Suprapubic skin (tissue), 4 donors: Measurements from ENCODE around the gene DISP3. TPM values are rescaled to one million over a fixed set of nuclear protein-coding genes. Genes with fewer than 3 reads are reported as not detected.

Experiments
- DNase-seq, 2 donors: peaks; one replicate each; pipeline ENCODE4 v3.0.0-alpha.2; 2019; ENCODE audit warnings: low spot score in 2 of 2
- H3K27ac ChIP-seq: fragments of 200-600 bp; sonication (generic); one replicate; pipeline ENCODE4 v1.5.1; 2019
- H3K27me3 ChIP-seq: fragments of 200-600 bp; sonication (generic); one replicate; pipeline ENCODE4 v1.5.1; 2019
- H3K36me3 ChIP-seq: fragments of 200-600 bp; sonication (generic); one replicate; pipeline ENCODE4 v1.5.1; 2019
- H3K4me1 ChIP-seq: fragments of 200-600 bp; sonication (generic); one replicate; pipeline ENCODE4 v1.5.1; 2019
- H3K4me3 ChIP-seq: fragments of 200-600 bp; sonication (generic); one replicate; pipeline ENCODE4 v1.5.1; 2019; ENCODE audit warnings: mild to moderate bottlenecking
- H3K9me3 ChIP-seq: fragments of 200-600 bp; sonication (generic); one replicate; pipeline ENCODE4 v1.5.1; 2019
- EP300 ChIP-seq: sonication (generic); formaldehyde crosslinking; IDR thresholded peaks from one replicate; pipeline ENCODE4 v1.6.1; 2017; ENCODE audit warnings: antibody characterized with exemption
- POLR2A ChIP-seq, 2 donors: fragments of 450-650 bp; IDR thresholded peaks; one replicate each; pipeline ENCODE4 v1.6.1; 2017; ENCODE audit warnings: antibody characterized with exemption in 2 of 2, mild to moderate bottlenecking in 2 of 2, moderate library complexity in 2 of 2
- POLR2AphosphoS5 ChIP-seq, 3 donors: sonication (generic); formaldehyde crosslinking; IDR thresholded peaks; one replicate each; pipeline ENCODE4 v1.6.1; 2017; ENCODE audit warnings: antibody characterized with exemption in 3 of 3
- WGBS: methylation state at CpG from one replicate; pipeline ENCODE4 v1.1.5; 2018; 5-methylcytosine and 5-hydroxymethylcytosine counted together
- total RNA-seq, 4 donors: library from RNA; depleted of rRNA; stranded (reverse); fragments of >200 nt; gene quantifications; one replicate each; pipeline ENCODE4 v1.1.0, GENCODE V29; 2016
- TF ChIP-seq, protein P1 (sequence below), 2 donors: fragments of 200-600 bp in 1 of 2; fragments of 450-650 bp in 1 of 2; sonication (generic) in 1 of 2; IDR thresholded peaks; one replicate each; pipeline ENCODE4 v1.5.1; 2016 to 2019; ENCODE audit warnings: antibody characterized with exemption in 2 of 2, mild to moderate bottlenecking in 1 of 2, moderate library complexity in 1 of 2

Gene DISP3
- total RNA-seq, 4 donors from 2014 or later, result not detected

DNA sequence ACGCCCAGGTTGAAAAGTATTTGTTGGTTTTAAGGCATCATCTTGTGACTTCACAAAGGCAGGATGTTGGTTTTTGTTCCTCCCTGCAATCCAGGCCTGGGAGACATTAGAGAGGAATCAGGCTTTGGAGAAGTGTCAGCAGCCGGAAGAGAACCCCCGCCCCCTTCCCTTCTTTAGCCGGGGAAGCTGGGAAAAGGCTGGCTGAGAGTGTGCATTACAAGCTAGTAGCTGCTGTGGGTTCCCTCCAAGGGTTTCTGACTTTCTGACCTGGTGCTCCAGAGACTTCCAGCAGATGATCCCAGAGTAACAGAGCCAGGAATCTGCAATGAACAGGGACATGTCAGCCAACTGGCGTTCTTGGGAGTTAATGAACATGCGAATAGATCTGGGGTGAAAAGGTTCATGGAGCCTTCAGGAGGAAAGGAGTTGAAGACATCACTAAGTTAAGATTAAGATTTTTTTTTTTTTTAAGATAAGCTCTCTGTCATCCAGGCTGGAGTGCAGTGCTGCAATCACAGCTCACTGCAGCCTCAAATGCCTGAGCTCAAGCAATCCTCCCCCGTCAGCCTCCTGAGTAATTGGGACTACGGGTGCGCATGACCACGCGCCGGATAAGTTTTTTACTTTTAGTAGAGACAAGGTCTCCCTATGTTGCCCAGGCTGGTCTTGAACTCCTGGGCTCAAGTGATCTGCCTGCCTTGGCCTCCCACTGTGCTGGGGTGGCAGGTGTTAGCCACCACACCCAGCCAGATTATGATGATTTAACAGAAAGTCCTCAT, 7.5 kb downstream of the DISP3 start:
- DNase-seq, result no peak
- TF ChIP-seq, protein P1, sequence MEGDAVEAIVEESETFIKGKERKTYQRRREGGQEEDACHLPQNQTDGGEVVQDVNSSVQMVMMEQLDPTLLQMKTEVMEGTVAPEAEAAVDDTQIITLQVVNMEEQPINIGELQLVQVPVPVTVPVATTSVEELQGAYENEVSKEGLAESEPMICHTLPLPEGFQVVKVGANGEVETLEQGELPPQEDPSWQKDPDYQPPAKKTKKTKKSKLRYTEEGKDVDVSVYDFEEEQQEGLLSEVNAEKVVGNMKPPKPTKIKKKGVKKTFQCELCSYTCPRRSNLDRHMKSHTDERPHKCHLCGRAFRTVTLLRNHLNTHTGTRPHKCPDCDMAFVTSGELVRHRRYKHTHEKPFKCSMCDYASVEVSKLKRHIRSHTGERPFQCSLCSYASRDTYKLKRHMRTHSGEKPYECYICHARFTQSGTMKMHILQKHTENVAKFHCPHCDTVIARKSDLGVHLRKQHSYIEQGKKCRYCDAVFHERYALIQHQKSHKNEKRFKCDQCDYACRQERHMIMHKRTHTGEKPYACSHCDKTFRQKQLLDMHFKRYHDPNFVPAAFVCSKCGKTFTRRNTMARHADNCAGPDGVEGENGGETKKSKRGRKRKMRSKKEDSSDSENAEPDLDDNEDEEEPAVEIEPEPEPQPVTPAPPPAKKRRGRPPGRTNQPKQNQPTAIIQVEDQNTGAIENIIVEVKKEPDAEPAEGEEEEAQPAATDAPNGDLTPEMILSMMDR (IDR thresholded peaks at IDR 0.05), result no peak
- TF ChIP-seq EP300, result no peak
- TF ChIP-seq POLR2A (IDR thresholded peaks at IDR 0.05), result no peak
- TF ChIP-seq POLR2AphosphoS5 (IDR thresholded peaks at IDR 0.05), result no peak
- H3K36me3 ChIP-seq, result no peaks in the 10 kb centered on the region
- H3K27me3 ChIP-seq, result peaks cover 93% of the 10 kb centered on the region
- no peaks in the 10 kb centered on the region for H3K4me1 ChIP-seq
- 65% methylated on average over 12 of the region's 12 CpGs for WGBS
- no peak overlapping the region for H3K27ac ChIP-seq
- no peak overlapping the region for H3K4me3 ChIP-seq
- H3K9me3 ChIP-seq, result no peaks in the 10 kb centered on the region

DNA sequence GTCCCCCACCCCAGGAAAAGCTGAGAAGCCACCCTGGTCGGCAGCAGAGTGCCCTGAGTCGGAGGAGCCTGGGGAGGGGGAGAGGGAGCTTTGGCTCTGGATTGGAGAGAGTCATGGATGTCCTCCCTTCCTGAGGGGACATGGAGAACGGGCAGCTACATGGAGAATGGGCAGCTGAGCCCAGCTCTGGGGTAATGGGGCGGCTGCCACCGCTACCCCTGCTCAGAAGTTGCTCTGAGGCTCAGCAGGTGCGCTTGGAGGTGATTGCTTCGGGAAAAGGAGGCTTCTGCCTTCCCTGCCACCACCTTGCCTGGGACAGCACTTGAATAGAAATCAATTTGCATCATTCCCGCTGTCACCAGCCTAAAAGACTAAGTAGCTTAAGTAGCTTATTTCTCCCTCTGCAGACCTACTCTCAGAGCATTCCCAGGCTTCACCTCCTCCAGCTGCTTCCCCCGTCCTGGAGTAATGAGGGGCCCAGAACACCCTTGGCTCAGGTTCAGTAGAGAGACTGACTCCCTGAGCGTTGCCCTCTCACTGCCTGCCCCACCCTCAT, 8.3 kb downstream of the DISP3 start:
- no peak overlapping the region for H3K27ac ChIP-seq
- no peaks in the 10 kb centered on the region for H3K4me1 ChIP-seq
- H3K9me3 ChIP-seq, result no peaks in the 10 kb centered on the region
- WGBS, result 60% methylated on average over 7 of the region's 10 CpGs
- peak in 1 of 2 donors; percentile 20 for DNase-seq
- TF ChIP-seq POLR2AphosphoS5 (IDR thresholded peaks at IDR 0.05) (no peak), POLR2A (IDR thresholded peaks at IDR 0.05) (no peak)
- no peak overlapping the region for H3K4me3 ChIP-seq
- no peaks in the 10 kb centered on the region for H3K36me3 ChIP-seq
- peaks cover 84% of the 10 kb centered on the region for H3K27me3 ChIP-seq

DNA sequence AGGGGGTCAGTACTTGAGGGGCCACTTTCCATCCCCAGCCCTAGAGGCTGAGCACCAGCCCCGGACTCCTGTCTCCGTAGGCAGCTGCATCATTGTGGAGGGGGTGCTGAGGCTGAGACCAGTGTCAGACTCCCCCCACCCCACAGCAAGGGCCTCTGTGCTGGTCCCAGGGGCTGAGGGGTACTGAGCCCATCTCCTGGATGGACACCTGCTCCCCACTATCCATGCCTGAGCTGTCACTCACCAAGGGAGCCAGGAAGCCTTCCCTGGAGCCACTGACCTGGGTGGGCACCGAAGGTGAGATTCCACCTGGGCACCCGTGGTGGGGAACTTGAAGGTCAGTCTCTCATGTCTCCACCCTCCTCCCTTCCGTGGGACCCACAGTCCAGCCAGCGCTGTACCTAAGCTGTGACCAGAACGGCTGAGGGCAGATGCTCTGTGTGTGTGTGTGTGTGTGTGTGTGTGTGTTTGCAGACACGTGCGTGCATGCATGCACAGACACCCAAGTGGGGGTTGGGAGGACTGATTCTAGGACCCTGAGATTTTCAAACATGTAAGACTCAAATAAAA, 9.3 kb downstream of the DISP3 start:
- peaks cover 74% of the 10 kb centered on the region for H3K27me3 ChIP-seq
- peak in 1 of 2 donors; percentile 59 for DNase-seq
- 88% methylated on average over 5 of the region's 9 CpGs for WGBS
- TF ChIP-seq EP300 (no peak), POLR2A (IDR thresholded peaks at IDR 0.05) (no peak), POLR2AphosphoS5 (IDR thresholded peaks at IDR 0.05) (no peak)
- TF ChIP-seq, protein P1 (IDR thresholded peaks at IDR 0.05), result no peak
- H3K4me1 ChIP-seq, result no peaks in the 10 kb centered on the region
- H3K9me3 ChIP-seq, result no peaks in the 10 kb centered on the region
- H3K36me3 ChIP-seq, result no peaks in the 10 kb centered on the region
- no peak overlapping the region for H3K27ac ChIP-seq
- H3K4me3 ChIP-seq, result no peak overlapping the region

DNA sequence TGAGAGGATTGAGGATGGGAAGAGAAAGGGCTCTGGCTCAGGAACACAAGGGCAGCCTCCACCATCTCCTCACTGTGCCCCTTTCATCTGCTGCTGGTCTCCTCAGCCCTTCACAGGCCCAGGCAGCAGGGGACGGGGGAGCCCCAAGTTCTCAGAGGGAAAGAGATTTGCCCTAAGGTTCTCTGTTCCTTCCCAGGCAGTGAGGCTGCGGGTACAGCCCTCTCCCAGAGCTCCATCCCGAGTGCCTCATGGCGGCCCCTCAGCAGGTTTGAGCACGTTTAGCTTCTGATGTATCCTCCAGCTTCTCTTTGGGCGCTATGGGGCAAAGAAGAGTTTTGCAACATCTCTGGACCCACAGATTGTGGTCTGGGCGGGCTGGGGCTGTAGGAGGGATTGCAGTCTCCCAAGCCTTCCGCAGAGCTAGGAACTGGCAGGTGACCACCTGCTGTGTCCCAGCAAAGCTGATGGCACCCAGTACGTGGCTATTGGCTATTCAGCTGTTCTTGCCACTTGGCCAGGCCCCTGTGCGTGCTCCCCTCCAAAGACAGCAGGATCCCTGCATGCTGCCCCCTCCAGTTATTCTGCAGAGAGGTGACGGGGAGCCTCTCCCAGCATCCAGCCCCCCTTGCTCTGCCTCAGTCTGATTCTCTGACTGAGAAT, 10.1 kb downstream of the DISP3 start:
- H3K27me3 ChIP-seq, result peaks cover 66% of the 10 kb centered on the region
- peak in 1 of 2 donors; percentile 61 for DNase-seq
- H3K4me1 ChIP-seq, result no peaks in the 10 kb centered on the region
- no peak for TF ChIP-seq POLR2A (IDR thresholded peaks at IDR 0.05)
- no peak for TF ChIP-seq POLR2AphosphoS5 (IDR thresholded peaks at IDR 0.05)
- TF ChIP-seq EP300, result no peak
- TF ChIP-seq, protein P1 (IDR thresholded peaks at IDR 0.05), result no peak
- H3K4me3 ChIP-seq, result no peak overlapping the region
- H3K27ac ChIP-seq, result no peak overlapping the region
- H3K36me3 ChIP-seq, result no peaks in the 10 kb centered on the region
- H3K9me3 ChIP-seq, result no peaks in the 10 kb centered on the region
- 71% methylated on average over 8 of the region's 11 CpGs for WGBS

DNA sequence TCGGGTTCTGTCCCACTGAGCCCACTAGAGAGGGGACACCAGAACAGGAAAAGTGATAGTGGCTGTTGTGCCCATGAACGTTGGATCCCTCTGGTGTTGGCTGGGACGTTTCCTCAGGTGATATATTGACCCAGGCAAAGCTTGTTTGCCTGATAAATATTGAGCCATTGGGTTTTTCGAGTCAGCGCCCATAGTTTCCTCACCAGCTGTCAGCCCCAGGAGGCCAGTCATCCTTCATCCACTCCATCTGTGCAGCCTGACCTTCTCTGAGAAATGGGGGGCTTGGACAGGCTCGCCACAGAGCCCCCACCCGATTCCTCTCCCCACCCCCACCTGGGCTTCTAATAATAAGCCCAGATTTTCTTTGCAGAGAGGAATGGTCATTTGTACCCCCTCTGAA, 13.3 kb downstream of the DISP3 start:
- 48% methylated on average over 5 of the region's 7 CpGs for WGBS
- TF ChIP-seq POLR2A (IDR thresholded peaks at IDR 0.05) (no peak), EP300 (no peak), POLR2AphosphoS5 (IDR thresholded peaks at IDR 0.05) (no peak)
- TF ChIP-seq, protein P1 (IDR thresholded peaks at IDR 0.05), result no peak
- H3K4me1 ChIP-seq, result no peaks in the 10 kb centered on the region
- DNase-seq, result peak in 1 of 2 donors; percentile 49
- no peak overlapping the region for H3K4me3 ChIP-seq
- peaks cover 50% of the 10 kb centered on the region for H3K27me3 ChIP-seq
- no peaks in the 10 kb centered on the region for H3K36me3 ChIP-seq
- no peak overlapping the region for H3K27ac ChIP-seq
- H3K9me3 ChIP-seq, result no peaks in the 10 kb centered on the region
